Activated CD4-positive, alpha-beta T cell treated with anti-CD3 and anti-CD28 coated beads, Interleukin-2, Interleukin-6, amounts not matched to agents 100 ng/mL and 50 ng/mL, durations not matched to agents 16 hours and 8 hours (primary cell): ENCODE results near the gene SPATA20.
A peak's percentile ranks its signal among the peaks of the same experiment; 100 is the strongest.

ENCODE experiments used
- DNase-seq: peaks from one replicate; pipeline ENCODE4 v3.0.0-alpha.2; 2020

Gene SPATA20

DNA sequence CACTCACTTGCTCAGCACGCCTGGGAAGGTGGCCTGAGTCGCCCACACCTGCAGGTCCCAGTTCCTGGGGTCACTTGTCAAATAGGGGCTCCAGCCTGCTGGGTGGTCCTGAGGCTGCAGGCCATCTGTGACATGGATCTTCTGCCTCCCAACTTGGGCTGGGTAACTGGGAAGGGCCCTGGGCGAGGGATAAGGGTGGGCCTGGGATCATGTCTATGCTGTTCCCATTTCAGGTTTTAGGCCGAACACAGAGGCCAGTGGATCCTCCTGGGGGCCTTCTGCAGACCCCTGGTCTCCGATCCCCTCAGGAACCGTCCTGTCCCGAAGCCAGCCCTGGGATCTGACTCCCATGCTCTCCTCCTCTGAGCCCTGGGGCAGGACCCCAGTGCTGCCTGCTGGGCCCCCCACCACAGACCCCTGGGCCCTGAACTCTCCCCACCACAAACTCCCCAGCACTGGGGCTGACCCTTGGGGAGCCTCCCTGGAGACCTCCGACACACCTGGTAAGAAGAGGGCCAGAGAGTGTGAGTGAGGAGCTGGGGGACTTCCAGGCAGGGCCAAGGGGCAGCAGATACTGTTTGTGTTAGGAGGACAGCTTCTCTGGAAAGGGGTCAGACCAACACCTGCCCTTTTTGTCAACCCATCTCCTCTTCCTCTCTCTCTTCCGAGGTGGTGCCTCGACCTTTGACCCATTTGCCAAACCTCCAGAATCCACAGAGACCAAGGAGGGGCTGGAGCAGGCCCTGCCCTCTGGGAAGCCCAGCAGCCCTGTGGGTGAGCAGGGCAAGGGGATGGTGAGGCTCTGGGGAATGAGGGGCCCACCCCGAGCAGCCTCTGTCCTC lies 6.2 kb upstream of the SPATA20 start:
- no peak for DNase-seq

DNA sequence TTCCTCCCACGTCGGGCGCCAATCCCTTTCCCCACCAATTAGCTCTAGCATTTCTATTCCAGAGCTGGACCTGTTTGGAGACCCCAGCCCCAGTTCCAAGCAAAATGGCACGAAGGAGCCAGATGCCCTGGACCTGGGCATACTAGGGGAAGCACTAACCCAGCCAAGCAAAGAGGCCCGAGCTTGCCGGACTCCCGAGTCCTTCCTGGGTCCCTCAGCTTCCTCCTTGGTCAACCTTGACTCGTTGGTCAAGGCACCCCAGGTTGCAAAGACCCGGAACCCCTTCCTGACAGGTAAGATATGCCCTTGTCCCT lies 5.6 kb upstream of the SPATA20 start:
- no peak for DNase-seq

DNA sequence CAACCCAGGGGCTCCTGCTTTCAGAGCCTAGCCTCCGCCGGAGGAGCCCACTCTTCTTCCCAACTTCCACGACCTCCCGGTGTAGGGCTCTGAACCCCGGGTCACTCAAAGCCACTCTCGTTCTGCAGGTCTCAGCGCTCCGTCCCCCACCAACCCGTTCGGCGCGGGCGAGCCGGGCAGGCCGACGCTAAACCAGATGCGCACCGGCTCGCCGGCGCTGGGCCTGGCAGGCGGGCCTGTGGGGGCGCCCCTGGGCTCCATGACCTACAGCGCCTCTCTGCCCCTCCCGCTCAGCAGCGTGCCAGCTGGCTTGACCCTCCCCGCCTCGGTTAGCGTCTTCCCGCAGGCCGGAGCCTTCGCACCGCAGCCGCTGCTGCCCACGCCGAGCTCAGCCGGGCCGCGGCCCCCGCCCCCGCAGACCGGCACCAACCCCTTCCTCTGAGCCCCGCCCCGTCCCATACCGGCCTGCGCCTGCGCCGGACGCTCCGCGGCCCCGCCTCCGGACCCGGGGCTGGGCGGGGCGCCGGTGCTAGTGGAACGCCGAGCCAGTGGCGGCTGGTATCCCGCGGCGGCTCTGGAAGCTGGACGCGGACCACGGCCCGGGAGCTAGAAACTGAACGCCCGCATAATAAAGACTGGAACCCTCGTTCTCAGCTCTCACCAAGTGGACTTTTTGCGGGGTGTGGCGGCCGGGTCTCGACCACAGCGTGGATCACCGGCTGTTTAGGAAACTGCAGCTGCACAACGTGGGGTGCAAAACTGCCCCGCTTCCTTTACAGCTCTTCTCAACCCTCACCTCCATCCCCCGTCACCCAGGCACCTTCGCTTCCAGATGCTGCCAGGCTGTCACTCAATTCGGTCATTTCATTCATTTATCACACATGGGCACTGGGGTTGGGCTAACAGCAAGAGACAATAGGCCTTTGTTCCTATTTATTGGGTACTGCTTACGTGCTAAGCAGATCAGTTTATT lies 5.0 kb upstream of the SPATA20 start:
- peak; percentile 88 for DNase-seq

DNA sequence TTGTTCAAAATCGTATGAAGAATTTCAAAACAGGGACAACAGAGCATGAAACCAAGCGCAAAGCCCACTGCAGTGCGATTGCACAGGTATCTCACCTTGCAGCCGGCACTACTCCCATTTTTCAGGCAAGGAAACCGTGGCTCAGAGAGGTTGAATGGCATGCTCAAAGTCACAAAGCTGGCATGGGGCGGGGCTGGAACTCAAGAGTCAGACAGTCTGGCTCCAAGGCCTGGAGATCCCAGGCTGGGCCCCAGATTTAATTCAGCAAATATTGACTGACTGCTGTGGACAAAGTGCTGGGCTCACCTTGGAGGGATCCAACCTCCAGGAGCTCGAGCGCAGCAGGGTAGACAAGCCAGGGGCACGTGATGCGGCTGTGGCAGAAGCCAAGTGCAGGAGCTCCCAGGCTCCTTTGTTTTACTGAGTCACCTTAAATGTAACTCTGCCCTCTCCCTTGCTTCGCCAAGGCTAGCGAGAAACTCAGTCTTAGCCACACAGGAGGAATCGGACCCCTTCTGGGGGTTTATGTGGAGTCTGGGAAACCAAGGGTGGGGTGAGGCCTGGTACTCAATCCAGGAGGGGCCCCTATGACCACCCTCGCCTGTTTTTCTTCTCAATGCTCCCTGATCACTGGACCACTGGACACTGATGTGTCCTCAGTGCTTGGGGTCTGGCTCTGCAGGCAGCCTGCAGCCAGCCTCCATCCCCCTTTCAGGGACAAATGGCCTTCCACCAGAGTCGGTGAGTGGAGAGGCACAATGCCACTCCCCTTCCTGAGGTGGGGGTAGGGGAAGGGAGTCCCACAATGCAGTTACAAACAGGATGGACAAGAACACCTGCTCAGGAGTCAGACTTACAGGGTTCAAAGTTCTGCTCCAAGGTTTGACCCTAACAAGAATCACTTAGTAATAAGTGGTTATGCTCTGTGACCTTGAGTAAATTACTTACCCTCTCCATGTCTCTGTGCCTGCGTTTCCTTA lies 3.9 kb upstream of the SPATA20 start:
- DNase-seq: no peak

DNA sequence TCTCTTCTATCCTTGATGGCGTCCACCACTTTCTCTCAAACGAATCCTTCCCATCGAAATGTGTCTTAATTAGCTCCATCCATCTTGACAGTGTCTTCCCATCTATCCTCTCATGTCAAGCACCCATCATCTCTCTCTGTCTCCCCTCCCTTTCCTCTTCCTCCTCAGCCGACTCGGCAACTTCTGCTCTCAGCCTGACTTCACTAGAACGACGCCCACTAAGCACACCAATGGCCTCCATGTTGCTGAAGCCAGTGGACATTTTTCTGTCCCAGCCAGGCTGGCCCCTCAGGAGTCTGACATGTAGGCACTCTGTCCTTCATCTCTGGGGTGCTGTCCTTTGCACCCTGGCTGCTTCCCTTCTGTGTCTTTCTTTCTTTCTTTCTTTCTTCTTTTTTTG lies 2.5 kb upstream of the SPATA20 start:
- no peak for DNase-seq

DNA sequence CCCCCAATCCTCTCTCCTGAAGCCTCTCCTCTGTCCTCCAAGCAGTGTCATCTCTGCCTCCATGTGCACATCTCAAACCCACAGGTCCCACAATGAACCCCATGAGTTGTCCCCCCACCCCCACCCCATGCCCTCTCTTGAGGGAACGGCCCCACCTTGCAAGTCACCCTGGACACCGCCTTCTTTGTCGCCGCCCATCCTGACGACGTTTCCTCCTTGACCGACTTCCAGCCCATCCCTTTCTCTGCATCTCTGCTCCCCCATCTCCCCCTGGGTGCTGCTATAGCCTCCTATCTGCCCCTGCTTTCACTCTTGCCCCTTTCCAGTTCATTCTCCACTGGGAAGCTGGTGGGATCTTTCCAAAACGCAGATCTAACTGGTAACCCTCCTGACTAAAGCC lies 1.7 kb upstream of the SPATA20 start:
- DNase-seq: no peak

DNA sequence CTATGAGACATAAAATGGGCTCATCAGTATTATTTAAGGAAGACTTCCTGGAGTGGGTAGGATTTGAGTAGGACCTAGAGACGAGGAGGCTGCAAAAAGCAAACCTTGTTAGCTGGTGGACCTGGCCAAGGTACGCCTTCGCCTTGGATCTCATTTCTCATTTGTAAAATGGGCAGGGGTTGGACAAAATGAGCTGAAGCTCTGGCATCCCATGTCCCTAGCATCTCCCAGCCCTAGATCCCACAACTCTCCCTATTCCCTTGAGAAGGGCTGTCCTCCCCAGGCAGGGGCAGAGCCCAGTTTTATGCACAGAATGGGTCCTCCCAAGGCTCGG lies 306 bp upstream of the SPATA20 start:
- no peak for DNase-seq

DNA sequence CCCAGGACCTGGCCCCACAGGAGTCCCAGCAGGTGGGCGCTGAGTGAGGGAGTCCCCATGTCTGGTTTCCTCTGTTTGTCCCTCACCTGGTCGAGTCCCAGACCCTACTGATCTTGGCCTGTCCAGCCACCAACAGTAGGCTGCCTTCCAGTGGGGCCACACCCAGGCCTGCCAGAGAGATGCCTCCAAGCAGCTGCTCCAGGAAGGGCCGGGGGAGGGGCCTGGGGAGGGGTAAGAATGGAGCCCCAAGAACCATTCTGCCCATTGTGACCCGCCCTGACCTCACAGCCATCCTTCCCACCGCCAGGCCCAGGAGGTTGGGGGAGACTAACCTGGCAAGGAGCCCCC lies 736 bp downstream of the SPATA20 start:
- no peak for DNase-seq

DNA sequence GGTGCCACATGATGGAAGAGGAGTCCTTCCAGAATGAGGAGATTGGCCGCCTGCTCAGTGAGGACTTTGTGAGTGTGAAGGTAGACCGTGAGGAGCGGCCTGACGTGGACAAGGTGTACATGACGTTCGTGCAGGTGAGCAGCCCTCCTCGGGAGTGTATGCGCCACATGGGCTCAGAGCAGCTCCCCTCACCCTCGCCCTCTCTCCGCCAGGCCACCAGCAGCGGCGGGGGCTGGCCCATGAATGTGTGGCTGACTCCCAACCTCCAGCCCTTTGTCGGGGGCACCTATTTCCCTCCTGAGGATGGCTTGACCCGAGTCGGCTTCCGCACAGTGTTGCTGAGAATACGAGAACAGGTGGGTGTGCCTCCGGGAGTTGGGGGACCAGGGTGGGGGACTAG lies 1.9 kb downstream of the SPATA20 start:
- no peak for DNase-seq

DNA sequence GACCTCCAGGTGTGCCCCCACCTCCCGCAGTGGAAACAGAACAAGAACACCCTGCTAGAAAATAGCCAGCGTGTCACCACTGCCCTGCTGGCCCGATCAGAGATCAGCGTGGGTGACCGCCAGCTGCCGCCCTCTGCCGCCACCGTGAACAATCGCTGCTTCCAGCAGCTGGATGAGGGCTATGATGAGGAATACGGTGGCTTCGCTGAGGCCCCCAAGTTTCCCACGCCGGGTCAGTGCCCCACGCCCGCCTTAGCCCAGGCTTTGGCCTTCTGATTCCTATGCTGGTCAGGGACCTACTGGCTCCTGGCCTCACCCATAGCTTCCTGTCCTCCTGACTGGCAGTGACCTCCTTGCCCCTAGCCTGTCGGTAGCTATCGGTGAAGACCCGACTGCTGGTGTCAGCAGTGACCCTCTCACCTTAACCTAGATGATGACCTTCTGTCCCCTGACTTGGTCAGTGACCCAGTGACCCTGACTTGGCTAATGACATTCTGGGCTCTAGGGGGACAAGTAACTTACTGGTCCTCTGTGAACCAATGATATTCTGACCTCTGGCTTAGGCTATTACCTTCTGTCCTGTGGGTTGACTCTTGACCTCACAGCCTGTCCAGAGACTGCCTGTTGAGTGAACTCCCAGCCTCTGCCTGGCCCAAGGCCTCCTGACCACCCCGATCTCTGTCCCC lies 2.4 kb downstream of the SPATA20 start:
- no peak for DNase-seq

DNA sequence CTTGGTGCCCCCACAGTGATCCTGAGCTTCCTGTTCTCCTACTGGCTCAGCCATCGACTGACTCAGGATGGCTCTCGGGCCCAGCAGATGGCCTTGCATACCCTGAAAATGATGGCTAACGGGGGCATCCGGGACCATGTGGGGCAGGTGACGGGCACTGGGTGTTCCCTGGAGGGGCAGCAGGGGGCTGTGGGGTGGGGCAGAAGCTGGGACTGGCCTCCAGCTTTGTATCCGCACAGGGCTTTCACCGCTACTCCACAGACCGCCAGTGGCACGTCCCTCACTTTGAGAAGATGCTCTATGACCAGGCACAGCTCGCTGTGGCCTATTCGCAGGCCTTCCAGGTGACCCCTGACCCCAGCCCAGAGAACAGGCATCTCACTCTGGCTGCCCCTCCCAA lies 3.0 kb downstream of the SPATA20 start:
- no peak for DNase-seq

DNA sequence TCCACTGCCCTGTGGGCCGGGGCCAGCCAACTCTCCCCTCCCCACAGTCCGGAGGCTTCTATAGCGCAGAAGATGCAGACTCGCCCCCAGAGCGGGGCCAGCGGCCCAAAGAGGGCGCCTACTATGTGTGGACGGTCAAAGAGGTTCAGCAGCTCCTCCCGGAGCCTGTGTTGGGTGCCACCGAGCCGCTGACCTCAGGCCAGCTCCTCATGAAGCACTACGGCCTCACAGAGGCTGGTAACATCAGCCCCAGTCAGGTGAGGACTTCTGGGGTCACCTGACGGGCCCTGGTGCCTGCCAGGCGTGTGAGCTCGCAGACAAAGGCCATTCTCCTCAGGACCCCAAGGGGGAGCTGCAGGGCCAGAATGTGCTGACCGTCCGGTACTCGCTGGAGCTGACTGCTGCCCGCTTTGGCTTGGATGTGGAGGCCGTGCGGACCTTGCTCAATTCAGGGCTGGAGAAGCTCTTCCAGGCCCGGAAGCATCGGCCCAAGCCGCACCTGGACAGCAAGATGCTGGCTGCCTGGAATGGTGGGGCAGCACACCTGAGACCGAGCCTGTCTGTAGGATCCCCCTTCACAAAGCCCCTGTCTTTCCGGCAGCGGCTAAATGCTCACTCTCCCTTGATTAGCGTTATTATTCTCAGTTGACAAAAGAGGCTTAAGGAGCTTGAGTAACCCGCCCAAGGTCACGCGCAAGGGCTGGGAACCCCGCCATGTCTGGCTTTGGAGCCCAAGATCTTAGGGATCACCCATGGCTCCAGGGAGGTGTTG lies 3.9 kb downstream of the SPATA20 start:
- no peak for DNase-seq

DNA sequence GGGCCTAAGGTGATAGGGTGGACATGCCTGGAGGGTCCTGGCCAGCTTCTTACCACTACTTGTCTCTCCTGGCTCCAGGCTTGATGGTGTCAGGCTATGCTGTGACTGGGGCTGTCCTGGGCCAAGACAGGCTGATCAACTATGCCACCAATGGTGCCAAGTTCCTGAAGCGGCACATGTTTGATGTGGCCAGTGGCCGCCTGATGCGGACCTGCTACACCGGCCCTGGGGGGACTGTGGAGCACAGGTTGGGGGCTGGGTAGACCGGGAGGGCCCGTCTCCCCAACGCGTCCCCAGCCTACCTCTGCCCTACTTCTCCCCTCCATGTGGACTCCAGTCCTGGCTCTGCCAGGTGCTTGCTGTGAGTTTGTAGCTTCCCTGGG lies 4.5 kb downstream of the SPATA20 start:
- no peak for DNase-seq

DNA sequence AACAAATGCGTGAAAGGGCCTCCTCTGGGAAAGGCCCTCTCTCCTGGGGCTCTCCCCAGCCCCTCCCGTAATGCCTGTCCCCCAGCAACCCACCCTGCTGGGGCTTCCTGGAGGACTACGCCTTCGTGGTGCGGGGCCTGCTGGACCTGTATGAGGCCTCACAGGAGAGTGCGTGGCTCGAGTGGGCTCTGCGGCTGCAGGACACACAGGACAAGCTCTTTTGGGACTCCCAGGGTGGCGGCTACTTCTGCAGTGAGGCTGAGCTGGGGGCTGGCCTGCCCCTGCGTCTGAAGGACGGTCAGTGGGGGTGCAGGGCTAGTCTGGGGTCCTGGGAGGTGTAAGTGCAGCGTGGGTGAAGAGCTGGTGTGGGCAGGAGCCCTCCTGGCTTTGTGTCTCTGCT lies 4.9 kb downstream of the SPATA20 start:
- no peak for DNase-seq

DNA sequence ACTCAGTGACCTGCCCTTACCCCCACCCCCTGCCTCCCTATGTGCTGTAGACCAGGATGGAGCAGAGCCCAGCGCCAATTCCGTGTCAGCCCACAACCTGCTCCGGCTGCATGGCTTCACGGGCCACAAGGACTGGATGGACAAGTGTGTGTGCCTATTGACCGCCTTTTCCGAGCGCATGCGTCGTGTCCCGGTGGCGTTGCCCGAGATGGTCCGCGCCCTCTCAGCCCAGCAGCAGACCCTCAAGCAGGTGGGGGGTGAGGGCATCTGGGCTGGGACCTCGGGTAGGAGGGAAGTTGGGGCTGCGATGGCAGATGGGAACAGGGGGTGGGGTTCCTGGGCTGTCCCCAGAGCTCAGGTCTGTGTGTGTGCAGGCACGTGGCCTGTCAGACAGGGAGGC lies 7.2 kb downstream of the SPATA20 start:
- DNase-seq: no peak

DNA sequence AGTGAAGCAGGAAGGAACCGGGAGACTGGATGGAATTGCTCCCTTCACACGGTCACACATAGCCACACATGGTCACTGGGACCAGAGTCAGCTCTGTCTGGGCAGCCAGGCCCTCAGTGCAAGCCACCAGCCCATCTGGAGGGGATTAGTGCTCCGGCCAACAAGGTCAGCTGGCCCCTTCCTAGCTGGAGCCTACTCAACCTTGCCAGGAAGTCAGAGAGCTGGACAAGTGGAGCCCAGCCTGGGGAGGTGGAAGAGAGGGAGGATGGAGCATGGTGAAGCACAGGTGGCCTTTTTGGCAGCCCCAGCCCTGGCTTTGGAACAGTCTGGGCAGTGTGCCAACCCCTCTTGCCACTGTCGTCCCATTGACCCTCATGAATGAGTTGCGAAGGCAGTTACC lies 9.8 kb downstream of the SPATA20 start:
- no peak for DNase-seq

DNA sequence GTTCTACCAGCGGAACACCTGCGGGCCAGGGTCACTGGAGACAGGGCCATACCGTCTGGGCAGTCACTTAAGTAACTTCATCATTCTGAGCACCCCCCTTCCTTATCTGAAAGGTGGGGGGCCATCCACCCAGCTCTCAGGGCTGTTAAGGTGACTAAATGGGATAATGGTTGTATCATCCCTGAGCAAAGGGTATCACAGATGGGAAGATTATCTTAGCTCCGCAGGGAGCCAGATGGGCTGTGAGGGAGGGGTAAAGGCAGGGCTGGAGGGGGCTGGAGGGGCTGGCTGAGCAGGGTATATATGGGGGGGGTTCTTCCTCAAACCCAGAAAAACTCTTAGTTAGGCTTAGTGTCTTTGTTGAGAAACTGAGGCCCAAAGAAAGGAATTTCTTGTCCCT lies 10.7 kb downstream of the SPATA20 start:
- DNase-seq: no peak

DNA sequence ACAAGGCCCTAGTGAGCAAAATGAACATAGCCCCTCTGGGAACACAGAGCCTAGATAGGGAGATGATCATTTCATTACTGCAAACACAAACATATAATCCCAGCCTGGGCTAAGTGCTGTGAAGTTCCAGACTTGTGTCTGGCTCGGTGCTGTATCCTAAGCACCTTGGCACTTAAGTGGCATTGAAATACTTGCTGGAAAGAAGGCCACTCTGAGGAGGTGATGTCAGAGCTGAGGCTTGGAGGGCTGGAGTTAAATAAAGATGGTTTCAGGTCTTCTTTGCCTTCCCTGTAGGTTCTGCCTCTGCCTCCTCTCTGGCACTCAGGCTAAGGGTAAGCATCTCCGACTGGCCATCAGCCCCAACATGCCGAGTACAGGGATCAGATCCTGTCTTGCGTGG lies 11.1 kb downstream of the SPATA20 start:
- no peak for DNase-seq

DNA sequence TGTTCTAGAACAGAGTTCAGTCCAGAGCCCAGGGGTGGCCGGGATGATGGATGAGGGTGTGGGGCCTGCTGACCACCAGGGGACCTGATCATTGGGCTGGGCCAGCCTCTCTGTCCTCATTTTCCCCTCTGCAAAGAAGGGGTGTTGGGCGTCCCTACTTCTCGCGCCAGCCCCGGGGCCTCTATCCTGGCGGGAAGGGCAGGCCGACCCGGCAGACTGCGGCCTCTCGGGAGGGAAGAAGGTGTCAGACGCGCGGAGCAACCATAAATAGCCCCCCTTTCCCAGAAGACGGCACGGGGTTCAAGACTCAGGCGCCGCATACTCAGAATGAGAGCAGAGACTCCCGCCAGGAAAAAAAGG lies 11.6 kb downstream of the SPATA20 start:
- DNase-seq: no peak

DNA sequence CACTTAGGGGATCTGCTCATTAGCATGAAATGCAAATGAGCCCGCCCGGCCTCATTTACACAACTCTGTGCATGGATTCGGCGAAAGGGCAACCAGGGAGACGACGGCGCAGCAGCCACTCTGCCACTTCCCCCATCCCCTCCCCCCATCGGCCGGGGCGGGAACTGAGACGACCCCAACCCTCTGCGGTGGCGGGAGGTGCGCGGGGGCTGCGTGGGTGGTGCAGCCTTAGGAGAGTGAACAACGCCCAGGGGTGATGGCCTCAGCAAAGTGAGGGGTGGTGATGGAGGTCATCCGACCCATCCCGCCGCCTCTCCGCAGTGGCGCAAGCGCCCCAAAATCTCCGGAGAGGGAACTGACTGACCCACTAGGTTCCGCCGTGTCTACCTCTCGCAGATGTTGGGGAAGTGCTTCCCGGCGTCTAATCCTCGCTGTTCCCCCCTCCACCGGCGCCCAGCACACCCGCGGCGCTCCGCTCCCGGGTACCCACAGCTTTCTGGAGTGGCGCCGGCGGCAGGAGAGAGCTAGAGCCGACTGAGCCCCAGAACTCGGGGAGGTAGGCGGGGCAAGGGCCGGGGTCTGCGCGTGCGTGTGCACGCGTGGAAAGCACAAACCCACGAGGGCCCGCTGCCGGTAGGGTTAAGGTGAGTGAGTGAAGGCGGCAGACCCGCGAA lies 12.1 kb downstream of the SPATA20 start:
- no peak for DNase-seq

DNA sequence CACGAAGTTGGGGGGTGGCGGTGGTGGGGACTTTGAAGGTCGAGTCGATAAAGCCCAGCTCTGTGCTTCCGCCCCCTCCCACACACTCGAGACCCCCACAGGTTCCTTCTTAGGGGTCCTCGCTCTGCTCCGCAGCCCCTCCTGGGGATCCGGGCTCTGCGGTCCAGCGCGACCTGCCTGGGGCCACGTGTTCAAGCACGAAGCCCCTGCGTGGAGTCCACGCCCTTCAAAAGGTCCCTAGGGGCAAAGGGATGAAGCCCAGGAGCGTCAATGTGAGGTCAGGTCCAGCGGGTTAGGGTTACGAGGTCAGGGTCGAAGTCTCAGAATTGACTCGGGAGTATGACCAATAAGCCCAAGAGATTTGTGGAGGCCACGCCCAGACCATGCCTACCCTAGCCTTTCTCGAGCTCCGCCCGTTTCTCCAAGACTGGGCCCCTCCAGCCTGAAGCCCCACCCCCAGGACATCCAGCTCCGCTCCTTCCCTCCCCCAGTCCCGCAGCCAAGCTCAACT lies 12.8 kb downstream of the SPATA20 start:
- peak; percentile 28 for DNase-seq
